ENCODE results near the gene RRAS.

DNA sequence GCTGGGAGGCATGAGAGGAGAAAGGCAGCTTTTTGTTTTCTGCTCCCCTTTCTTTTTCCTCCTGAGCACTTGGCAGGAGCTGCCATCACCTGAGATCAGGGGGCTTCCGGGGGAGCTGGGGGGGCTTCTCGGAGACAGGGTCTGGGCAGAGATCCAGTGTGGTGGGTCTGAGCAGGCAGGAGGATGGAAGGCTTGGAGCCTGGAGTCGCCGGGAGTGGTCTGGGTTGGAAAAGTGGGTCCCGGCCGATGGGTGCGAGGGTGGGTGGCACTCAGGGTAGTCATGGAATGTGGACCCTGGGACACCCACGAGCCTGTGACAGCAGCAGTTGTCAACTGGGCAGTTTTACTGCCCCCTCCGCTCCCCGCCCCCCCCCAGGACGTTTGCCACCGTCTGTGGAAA lies 47.2 kb upstream of the RRAS start:
- TF ChIP-seq, protein P1, sequence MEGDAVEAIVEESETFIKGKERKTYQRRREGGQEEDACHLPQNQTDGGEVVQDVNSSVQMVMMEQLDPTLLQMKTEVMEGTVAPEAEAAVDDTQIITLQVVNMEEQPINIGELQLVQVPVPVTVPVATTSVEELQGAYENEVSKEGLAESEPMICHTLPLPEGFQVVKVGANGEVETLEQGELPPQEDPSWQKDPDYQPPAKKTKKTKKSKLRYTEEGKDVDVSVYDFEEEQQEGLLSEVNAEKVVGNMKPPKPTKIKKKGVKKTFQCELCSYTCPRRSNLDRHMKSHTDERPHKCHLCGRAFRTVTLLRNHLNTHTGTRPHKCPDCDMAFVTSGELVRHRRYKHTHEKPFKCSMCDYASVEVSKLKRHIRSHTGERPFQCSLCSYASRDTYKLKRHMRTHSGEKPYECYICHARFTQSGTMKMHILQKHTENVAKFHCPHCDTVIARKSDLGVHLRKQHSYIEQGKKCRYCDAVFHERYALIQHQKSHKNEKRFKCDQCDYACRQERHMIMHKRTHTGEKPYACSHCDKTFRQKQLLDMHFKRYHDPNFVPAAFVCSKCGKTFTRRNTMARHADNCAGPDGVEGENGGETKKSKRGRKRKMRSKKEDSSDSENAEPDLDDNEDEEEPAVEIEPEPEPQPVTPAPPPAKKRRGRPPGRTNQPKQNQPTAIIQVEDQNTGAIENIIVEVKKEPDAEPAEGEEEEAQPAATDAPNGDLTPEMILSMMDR (IDR thresholded peaks at IDR 0.05), result no peak
- no peak for TF ChIP-seq ZFX (IDR thresholded peaks at IDR 0.05; ENCODE audit: borderline replicate concordance)

All from 22Rv1 (cell line).